H1 (cell line): Measurements from ENCODE around the gene MGLL. TPM values are rescaled to one million over a fixed set of nuclear protein-coding genes. Genes with fewer than 3 reads are reported as not detected.

Experiments used
- CBX8 ChIP-seq: fragments of 300-800, 300-1000 bp; sonication (generic); IDR thresholded peaks from 2 replicates; pipeline ENCODE4 v1.7.1; 2016; ENCODE audit warnings: low read depth, low read length, borderline replicate concordance
- SP4 ChIP-seq: IDR thresholded peaks from 2 replicates; pipeline ENCODE4 v1.6.1; 2012; ENCODE audit warnings: low read length, inconsistent platforms
- YY1 ChIP-seq: IDR thresholded peaks from 2 replicates; pipeline ENCODE4 v1.6.1; 2011; ENCODE audit warnings: low read depth, mild to moderate bottlenecking, low read length
- polyA plus RNA-seq, 7 experiments: library from polyadenylated mRNA; depleted of rRNA in 3 of 7; stranded (reverse) in 5 of 7; unstranded in 2 of 7; fragments of >200 nt in 5 of 7; fragments of 200-250 nt in 2 of 7; gene quantifications; 1 replicate in 5 of 7; 2 replicates in 1 of 7; 4 replicates in 1 of 7; pipeline versions ENCODE4 v1.2.1 to v1.2.3, GENCODE V29; 2011 to 2013; ENCODE audit warnings: missing spikeins in 2 of 7, mixed read lengths in 2 of 7
- total RNA-seq: library from RNA; stranded (reverse); fragmentation: NEBNext Ultra II Directional; extraction: Animal tissue kit (Norgen Biotek cat#: 25700); gene quantifications from 2 replicates; pipeline ENCODE4 v1.2.1, GENCODE V29; 2021

Gene MGLL
- total and polyA plus RNA-seq, 2 of the 8 experiments (the other 6 are each of a cell fraction or from before 2014, with no cell fraction given): 0.05 to 0.34 TPM

GRCh38 chr3:127834771-127835170, 12.5 kb upstream of the MGLL start (continued):
- no peak for TF ChIP-seq YY1
- no peak for TF ChIP-seq SP4
- no peak for TF ChIP-seq CBX8
